ENCODE measurements around the gene WNT3.
"Not testable (repeated sequence)": the region's sequence is repeated elsewhere in the genome, so short reads cannot be mapped to it uniquely, and the experiment has no call there.

Gene WNT3, protein sequence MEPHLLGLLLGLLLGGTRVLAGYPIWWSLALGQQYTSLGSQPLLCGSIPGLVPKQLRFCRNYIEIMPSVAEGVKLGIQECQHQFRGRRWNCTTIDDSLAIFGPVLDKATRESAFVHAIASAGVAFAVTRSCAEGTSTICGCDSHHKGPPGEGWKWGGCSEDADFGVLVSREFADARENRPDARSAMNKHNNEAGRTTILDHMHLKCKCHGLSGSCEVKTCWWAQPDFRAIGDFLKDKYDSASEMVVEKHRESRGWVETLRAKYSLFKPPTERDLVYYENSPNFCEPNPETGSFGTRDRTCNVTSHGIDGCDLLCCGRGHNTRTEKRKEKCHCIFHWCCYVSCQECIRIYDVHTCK

DNA sequence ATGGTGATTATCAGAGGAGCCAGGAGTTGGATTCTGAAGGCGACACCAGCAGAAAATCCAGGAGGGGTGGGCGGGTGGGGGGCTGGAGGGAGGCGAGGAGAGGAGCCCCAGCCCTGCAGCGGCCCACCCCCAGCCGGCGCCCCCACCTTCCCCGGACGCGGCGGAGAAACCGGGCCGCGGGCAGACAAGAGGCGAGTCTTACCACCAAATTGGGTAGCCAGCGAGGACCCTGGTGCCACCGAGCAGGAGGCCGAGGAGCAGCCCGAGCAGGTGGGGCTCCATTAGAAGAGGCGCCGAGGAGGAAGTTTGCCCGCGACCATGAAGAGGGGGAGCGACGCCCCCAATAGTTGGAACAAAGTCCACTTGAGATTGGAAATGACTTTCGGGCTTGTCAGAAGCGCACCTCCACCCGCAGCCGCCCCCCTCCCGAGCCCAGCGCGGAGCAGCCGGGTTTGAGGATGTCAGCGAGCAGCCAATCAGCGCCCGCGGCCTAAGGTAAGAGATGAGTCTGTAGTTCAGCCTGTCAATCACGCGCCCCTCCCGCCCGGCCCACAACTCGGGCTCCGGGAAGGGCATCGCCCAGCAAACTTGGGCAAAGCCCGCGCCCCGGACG, at the start of gene WNT3:
TSS of gene WNT3 (minus strand) at position 377 of the 613 bp plus-strand sequence. CDS start at position 282, 95 bp downstream.
- DNase-seq (ENCODE audit: low read depth in 2 of 2) = peak; percentile 14 to 20

DNA sequence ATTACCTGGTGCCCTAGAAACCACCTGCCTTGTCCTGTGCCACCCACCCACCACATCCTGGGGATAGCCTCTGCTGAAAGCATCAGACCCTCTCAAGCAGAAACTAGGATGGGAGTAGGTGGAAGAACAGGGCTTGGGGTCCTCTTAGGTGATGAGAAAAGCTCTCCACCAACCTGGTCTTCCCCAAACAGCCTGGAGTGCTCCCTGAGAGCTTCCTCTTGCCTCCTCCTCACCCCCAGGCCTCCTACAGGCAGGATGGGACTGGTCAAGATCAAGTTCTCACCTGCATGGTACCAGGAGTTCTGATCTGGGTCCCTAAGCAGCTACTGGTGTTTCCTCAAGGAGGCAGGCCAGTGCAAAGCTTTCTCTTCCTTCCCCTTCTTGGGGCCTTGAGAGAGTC, 48.3 kb upstream of the WNT3 start:
- DNase-seq (ENCODE audit: low read depth in 2 of 2) = no peak

DNA sequence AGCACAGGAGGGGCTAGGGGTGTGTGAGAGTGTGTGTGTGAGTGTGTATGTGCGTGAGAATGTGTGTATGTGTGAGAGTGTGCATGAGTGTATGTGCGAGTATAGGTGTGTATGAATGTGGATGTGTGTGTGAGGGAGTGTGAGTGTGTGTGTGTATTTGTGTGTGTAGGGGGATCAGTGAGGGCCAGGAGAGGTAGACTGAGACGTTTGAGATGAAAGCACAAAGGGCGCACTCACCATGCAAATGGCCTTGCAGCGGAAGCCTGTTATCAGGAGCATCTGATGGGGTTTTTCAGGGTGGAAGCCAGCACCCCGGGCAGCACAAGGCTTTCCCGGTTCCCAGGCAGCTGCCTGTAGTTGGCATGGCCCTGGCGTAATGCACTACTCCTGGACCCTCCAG, 47.8 kb upstream of the WNT3 start:
- DNase-seq (ENCODE audit: low read depth in 2 of 2) = no peak

DNA sequence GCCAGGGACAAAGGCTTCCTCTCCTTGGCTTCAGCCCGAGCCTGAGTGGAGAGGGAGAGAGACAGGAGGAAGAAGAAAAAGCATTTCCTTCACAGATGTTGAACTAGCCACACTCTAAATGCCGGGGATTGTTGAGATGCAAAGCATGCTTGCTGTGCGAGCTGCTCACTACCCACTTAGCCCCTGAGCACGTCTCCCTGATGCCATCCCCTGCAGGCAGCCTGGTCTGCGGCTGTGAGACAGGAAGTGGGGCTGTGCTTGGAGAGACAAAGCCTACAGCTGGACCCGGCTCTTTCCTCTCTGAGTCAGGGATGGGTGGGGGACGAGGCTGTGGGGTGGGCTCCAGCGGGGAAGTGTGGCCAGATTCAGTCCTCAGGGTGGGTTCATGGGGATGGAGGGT, 46.6 kb upstream of the WNT3 start:
- DNase-seq (ENCODE audit: low read depth in 2 of 2) = no peak

- no peak for DNase-seq (ENCODE audit: low read depth in 2 of 2)
These were observed 45.1 kb upstream of the WNT3 start for GRCh38 chr17:46863383-46864121.

DNA sequence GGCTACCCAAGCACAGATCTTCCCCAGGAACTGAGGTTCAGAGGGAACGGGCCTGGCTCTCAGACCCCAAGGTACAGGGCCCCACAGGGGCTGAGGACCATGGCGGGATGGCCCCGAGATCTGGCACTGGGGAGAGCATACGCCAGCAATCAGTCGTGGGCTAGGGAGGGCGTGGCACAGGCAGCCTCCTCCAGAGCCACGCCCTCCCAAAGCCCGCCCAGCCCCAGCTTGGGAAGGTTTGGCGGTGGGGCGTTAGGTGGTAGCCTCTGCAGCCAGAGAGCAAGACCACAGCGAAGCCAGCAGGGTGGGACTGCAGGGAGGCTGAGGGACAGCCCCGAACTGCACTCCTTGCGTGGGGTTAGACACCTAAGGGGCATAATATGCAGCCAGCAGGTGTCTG, 44.5 kb upstream of the WNT3 start:
- no peak for DNase-seq (ENCODE audit: low read depth in 2 of 2)

DNA sequence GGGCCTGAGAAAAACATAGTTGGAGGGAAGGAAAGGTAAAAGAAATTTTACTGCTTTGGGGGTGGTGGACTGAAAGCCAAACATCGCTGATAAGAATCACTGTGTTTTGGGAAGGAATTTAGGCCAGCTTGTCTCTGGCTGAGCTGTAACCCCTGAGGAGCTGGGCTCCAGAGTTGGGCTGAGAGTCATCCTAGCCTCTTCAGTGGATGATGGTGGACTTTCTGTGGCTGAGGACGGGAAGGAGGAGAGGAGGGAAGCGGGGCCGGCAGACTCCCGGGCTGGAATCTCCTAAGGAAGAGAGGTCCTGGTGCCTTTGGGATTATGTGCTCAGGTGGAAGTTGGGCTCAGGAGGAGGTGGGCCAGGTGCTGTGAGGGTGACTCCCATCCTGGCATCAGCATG, 41.5 kb upstream of the WNT3 start:
- no peak for DNase-seq (ENCODE audit: low read depth in 2 of 2)

- DNase-seq (ENCODE audit: low read depth in 2 of 2) = no peak
These were observed 39.1 kb upstream of the WNT3 start for GRCh38 chr17:46857600-46857999.

DNA sequence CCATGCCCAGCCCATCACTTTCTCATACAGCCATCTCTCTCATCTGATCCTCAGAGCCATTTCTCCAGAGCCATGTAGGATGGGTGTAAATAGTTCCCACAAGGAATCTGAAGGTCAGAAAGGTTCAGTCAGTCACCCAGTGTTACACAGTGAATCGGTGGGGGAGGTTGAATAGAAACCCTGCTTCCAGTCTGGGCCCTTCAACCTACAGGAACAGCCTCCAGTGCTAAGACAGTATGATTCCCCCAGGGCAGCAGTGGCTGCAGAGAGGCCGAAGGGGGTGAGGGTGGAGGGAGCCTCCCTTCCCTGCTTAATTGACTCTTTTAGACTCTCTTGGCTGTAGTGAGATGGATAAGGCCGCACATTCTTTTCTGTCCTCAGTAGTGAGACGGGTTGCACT, 36.5 kb upstream of the WNT3 start:
- no peak for DNase-seq (ENCODE audit: low read depth in 2 of 2)

DNA sequence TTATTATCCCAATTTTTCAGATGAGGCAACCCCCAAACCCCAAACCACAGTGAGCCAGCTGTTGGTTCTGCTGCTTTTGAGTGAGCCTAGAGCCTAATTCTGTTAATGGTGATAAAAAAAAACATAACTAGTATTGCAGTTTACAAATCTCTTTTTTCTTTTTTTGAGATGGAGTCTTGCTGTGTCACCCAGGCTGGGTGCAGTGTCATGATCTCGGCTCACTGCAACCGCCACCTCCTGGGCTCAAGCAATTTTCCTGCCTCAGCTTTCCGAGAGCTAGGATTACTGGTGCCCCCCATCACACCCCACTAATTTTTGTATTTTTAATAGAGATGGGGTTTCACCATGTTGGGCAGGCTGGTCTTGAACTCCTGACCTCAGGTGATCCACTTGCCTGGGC, 36.0 kb upstream of the WNT3 start:
- DNase-seq (ENCODE audit: low read depth in 2 of 2) = no peak

GRCh38 chr17:46853896-46854444, 35.5 kb upstream of the WNT3 start:
- no peak for DNase-seq (ENCODE audit: low read depth in 2 of 2)

GRCh38 chr17:46851029-46851741, 32.7 kb upstream of the WNT3 start, which contains the start of gene WNT9B:
Gene WNT9B (plus strand): TSS chr17:46851583. CDS start chr17:46851639, 56 bp downstream.
- no peak for DNase-seq (ENCODE audit: low read depth in 2 of 2)

GRCh38 chr17:46850688-46851028, 32.2 kb upstream of the WNT3 start:
- no peak for DNase-seq (ENCODE audit: low read depth in 2 of 2)

- no peak for DNase-seq (ENCODE audit: low read depth in 2 of 2)
These were observed 30.0 kb upstream of the WNT3 start for GRCh38 chr17:46848534-46848933.

DNA sequence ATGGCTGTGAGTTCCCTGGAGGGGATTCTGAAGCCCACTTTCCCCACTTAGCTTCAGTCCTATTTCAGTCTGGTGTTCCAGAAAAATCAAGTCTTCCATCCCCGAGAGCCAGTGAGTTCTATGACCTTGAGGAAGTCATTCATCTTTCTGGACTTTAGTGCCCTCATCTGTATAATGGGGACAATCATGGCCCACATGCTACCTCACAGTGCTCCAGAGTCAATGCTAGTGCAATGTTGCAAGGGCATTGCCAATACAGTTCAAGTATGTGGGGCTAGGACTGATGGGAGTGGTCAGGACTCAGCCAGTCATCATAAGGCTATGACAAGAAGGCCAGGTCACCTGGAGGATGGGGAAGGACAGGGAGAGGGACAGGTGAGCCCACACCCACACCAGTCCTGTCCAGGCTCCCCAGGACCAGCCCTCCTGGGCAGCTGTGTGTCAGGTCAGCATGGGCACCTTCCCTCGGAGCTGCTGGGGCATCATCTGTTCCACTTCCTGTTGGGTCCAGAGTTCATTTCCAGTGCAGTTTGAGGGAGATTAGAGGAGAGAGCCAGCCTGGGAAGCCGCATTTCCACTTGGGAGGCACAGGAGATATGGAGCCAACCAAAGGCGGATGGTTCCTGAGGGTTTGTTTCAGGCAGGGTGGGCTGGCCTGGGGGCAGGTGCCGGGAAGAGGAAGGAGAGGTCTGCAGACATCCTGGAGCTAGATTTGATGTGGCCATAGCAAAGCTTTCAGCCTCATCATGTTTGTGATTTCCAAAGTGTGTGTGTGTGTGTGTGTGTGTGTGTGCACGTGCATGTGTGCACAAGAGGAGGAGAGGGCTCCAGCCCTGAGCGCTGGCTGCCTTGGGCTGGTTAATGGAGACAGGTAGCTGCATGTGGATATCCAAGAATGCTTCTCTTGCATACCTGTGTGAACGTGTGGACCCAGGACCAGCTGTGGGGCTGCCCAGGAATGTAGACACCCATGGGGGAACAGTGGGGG, 29.0 kb upstream of the WNT3 start:
- DNase-seq (ENCODE audit: low read depth in 2 of 2) = no peak

- no peak for DNase-seq (ENCODE audit: low read depth in 2 of 2)
These were observed 24.3 kb upstream of the WNT3 start for GRCh38 chr17:46842835-46843234.

DNA sequence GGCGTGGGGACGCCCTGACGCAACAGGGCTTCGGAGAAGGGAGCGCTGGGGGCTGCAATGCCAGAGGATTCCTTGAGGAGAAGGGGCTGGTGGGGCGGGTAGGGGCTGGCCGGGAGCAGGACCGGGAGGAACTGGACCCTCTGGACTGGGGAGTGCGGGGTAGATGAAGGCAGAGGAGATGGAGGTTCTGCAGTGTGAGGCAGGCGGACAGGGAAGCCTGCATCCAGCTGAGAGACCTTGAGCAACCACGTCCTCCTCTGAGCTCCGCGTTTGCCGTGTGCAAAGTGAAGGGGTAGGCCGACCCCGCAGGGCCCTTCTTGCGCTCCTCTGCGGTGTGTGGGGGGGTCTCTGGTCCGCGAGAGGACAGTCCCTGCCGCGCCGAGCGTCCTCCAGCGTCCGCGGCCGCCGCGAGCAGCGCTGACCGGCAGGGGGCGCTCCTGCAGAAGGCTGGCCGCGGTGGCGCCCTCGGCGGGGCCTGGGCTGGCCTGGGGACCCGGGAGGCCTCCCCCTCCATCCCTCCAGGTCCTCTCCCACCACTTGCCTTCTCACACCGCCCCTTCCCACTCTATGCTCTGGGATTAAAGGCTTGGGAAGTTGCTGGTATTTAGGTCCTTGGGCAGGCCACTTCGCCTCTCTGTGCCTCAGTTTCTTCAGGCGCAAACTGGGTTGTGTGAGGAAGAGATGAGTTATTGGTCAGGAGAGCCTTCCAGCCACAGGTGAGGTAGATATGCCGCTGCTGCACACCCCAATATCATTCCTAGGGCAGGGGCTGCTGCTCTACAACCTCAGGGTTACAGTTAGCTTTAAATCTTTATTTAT, 23.3 kb upstream of the WNT3 start:
- no peak for DNase-seq (ENCODE audit: low read depth in 2 of 2)

GRCh38 chr17:46840596-46840995, 22.1 kb upstream of the WNT3 start:
- not testable (repeated sequence) for DNase-seq (ENCODE audit: low read depth in 2 of 2)

- no peak for DNase-seq (ENCODE audit: low read depth in 2 of 2)
These were observed 20.7 kb upstream of the WNT3 start for GRCh38 chr17:46839211-46839610.

GRCh38 chr17:46837521-46837920, 19.0 kb upstream of the WNT3 start:
- DNase-seq (ENCODE audit: low read depth in 2 of 2) = no peak
